GM19452 (cell line): Measurements from ENCODE around the gene IRS1.

Source experiments
- ATAC-seq: cut with Tn5 transposase; IDR thresholded peaks from one replicate; pipeline ENCODE4 v1.9.1; 2021; ENCODE audit not compliant: unreplicated experiment

Gene IRS1

GRCh38 chr2:226728996-226729395 is 70.6 kb downstream of the IRS1 start:
- no peak for ATAC-seq

- no peak for ATAC-seq
Observed at GRCh38 chr2:226727251-226727650, 72.4 kb downstream of the IRS1 start.

GRCh38 chr2:226726546-226726945 is 73.1 kb downstream of the IRS1 start:
- no peak for ATAC-seq

GRCh38 chr2:226725126-226725860 is 74.3 kb downstream of the IRS1 start:
- ATAC-seq = no peak

- ATAC-seq = no peak
Observed at GRCh38 chr2:226721541-226721940, 78.1 kb downstream of the IRS1 start.

GRCh38 chr2:226720948-226721347 is 78.7 kb downstream of the IRS1 start:
- no peak for ATAC-seq

GRCh38 chr2:226717719-226718118 is 81.9 kb downstream of the IRS1 start:
- no peak for ATAC-seq

GRCh38 chr2:226716126-226716525 is 83.5 kb downstream of the IRS1 start:
- ATAC-seq = no peak

- no peak for ATAC-seq
Observed at GRCh38 chr2:226715347-226715990, 84.2 kb downstream of the IRS1 start.

- no peak for ATAC-seq
Observed at GRCh38 chr2:226712941-226713340, 86.7 kb downstream of the IRS1 start.

GRCh38 chr2:226711606-226712296 is 87.9 kb downstream of the IRS1 start:
- no peak for ATAC-seq

- no peak for ATAC-seq
Observed at GRCh38 chr2:226707499-226707898, 92.1 kb downstream of the IRS1 start.

GRCh38 chr2:226705965-226706364 is 93.7 kb downstream of the IRS1 start:
- ATAC-seq = no peak

GRCh38 chr2:226705133-226705886 is 94.3 kb downstream of the IRS1 start:
- ATAC-seq = no peak

GRCh38 chr2:226703514-226703913 is 96.1 kb downstream of the IRS1 start:
- no peak for ATAC-seq

GRCh38 chr2:226702376-226702775 is 97.2 kb downstream of the IRS1 start:
- no peak for ATAC-seq

- no peak for ATAC-seq
Observed at GRCh38 chr2:226701052-226701451, 98.6 kb downstream of the IRS1 start.

GRCh38 chr2:226699321-226699720 is 100.3 kb downstream of the IRS1 start:
- ATAC-seq = no peak

GRCh38 chr2:226698671-226699070 is 100.9 kb downstream of the IRS1 start:
- ATAC-seq = no peak

- no peak for ATAC-seq
Observed at GRCh38 chr2:226694586-226695284, 104.9 kb downstream of the IRS1 start.

- no peak for ATAC-seq
Observed at GRCh38 chr2:226694149-226694548, 105.5 kb downstream of the IRS1 start.
